Esophagus squamous epithelium (tissue), 4 donors: ENCODE measurements around the gene NBPF9.
"Not testable (repeated sequence)": the region's sequence is repeated elsewhere in the genome, so short reads cannot be mapped to it uniquely, and the experiment has no call there.

Source experiments
- POLR2A ChIP-seq, 4 donors: fragments of 450-650 bp; IDR thresholded peaks; one replicate each; pipeline ENCODE4 v1.6.1; 2017; ENCODE audit warnings: antibody characterized with exemption in 4 of 4, mild to moderate bottlenecking in 4 of 4, moderate library complexity in 3 of 4
- TF ChIP-seq, protein P1 (sequence below), 6 experiments: fragments of 450-650 bp in 4 of 6; fragments of 200-600 bp in 2 of 6; sonication (generic) in 2 of 6; IDR thresholded peaks; one replicate each; pipeline ENCODE4 v1.5.1; 2016 to 2019; ENCODE audit warnings: antibody characterized with exemption in 6 of 6, mild to moderate bottlenecking in 4 of 6, moderate library complexity in 4 of 6

DNA sequence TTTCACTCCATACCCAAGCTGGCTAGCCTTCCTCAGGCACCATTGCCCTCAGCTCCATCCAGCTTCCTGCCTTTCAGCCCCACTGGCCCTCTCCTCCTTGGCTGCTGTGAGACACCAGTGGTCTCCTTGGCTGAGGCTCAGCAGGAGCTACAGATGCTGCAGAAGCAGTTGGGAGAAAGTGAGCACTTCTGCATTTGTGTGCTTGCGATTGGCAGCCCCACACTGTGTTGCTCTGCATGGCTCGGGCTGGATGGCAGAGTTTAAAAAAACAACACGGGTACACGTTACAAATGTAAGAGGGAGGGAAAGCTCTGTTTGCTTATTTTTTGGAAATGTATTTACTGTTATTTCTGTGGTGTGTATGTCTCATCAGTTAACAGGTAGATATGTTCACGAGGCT, 90.8 kb downstream of the NBPF9 start:
- TF ChIP-seq, protein P1, sequence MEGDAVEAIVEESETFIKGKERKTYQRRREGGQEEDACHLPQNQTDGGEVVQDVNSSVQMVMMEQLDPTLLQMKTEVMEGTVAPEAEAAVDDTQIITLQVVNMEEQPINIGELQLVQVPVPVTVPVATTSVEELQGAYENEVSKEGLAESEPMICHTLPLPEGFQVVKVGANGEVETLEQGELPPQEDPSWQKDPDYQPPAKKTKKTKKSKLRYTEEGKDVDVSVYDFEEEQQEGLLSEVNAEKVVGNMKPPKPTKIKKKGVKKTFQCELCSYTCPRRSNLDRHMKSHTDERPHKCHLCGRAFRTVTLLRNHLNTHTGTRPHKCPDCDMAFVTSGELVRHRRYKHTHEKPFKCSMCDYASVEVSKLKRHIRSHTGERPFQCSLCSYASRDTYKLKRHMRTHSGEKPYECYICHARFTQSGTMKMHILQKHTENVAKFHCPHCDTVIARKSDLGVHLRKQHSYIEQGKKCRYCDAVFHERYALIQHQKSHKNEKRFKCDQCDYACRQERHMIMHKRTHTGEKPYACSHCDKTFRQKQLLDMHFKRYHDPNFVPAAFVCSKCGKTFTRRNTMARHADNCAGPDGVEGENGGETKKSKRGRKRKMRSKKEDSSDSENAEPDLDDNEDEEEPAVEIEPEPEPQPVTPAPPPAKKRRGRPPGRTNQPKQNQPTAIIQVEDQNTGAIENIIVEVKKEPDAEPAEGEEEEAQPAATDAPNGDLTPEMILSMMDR (IDR thresholded peaks at IDR 0.05): not testable (repeated sequence)
- TF ChIP-seq POLR2A (IDR thresholded peaks at IDR 0.05): not testable (repeated sequence)
